MCF 10A (cell line): ENCODE results near the gene WASHC4. TPM values are rescaled to one million over a fixed set of nuclear protein-coding genes. Genes with fewer than 3 reads are reported as not detected.

ENCODE experiments used
- BruUV-seq: library from RNA; stranded (reverse); fragments of 400-500 nt; replicated peaks from 2 replicates; lab custom pipeline; 2021; lab: Mats Ljungman, UMichigan
- CTCF ChIA-PET: fragments of 300-600 bp; sonication (Branson Sonifier 250); formaldehyde crosslinking; extraction: SDS; loops from one replicate; lab custom pipeline; 2021; ENCODE audit warnings: antibody characterized with exemption, inconsistent platforms; lab: Yijun Ruan, JAX
- POLR2A ChIA-PET: fragments of 300-600, 350-650 bp; sonication (Branson Sonifier 250); formaldehyde crosslinking; extraction: SDS; loops from one replicate; lab custom pipeline; 2020; ENCODE audit warnings: antibody characterized with exemption, inconsistent platforms; lab: Yijun Ruan, JAX
- DNase-seq: peaks from one replicate; pipeline ENCODE4 v3.0.0-alpha.2; 2018; ENCODE audit not compliant: unreplicated experiment
- H3K27ac Mint-ChIP-seq: one replicate; pipeline ENCODE4 v1.8.0; 2022; ENCODE audit warnings: mild to moderate bottlenecking, low read depth, mixed read lengths; ENCODE audit not compliant: unreplicated experiment
- H3K27me3 Mint-ChIP-seq: one replicate; pipeline ENCODE4 v1.8.0; 2022; ENCODE audit warnings: mixed read lengths; ENCODE audit not compliant: insufficient read depth, unreplicated experiment
- H3K36me3 Mint-ChIP-seq: one replicate; pipeline ENCODE4 v1.8.0; 2022; ENCODE audit warnings: mild to moderate bottlenecking, moderate library complexity, mixed read lengths; ENCODE audit not compliant: insufficient read depth, unreplicated experiment
- H3K4me1 Mint-ChIP-seq: one replicate; pipeline ENCODE4 v1.8.0; 2022; ENCODE audit warnings: mixed read lengths; ENCODE audit not compliant: insufficient read depth, unreplicated experiment
- H3K4me3 Mint-ChIP-seq: one replicate; pipeline ENCODE4 v1.8.0; 2022; ENCODE audit warnings: mild to moderate bottlenecking, moderate library complexity, mixed read lengths; ENCODE audit not compliant: unreplicated experiment
- H3K9me3 Mint-ChIP-seq: one replicate; pipeline ENCODE4 v1.8.0; 2022; ENCODE audit warnings: mixed read lengths; ENCODE audit not compliant: unreplicated experiment
- intact Hi-C: fragments of 100-400 bp; cut with micrococcal nuclease; formaldehyde crosslinking; loops from 2 replicates; pipeline ENCODE4 v1.14.1; 2022
- total RNA-seq: library from RNA; stranded (reverse); gene quantifications from 2 replicates; pipeline ENCODE4 v1.2.3, GENCODE V29; 2022
- TF ChIP-seq, protein P1 (sequence below): fragments of 200-600 bp; IDR thresholded peaks from one replicate; pipeline ENCODE4 v1.8.0; 2022; ENCODE audit warnings: antibody characterized with exemption, mild to moderate bottlenecking; ENCODE audit not compliant: unreplicated experiment

WASHC4 gene
- total RNA-seq, 1 experiment from 2014 or later, result 44.5 TPM

GRCh38 chr12:105100998-105101397, 6.5 kb upstream of the WASHC4 start:
- Mint-ChIP-seq H3K4me3 (no peak overlapping the region), H3K27me3 (no peaks in the 10 kb centered on the region), H3K27ac (peak overlapping the region; percentile 85), H3K4me1 (peaks cover 12% of the 10 kb centered on the region), H3K9me3 (peaks cover 15% of the 10 kb centered on the region), H3K36me3 (no peaks in the 10 kb centered on the region)
- TF ChIP-seq, protein P1, sequence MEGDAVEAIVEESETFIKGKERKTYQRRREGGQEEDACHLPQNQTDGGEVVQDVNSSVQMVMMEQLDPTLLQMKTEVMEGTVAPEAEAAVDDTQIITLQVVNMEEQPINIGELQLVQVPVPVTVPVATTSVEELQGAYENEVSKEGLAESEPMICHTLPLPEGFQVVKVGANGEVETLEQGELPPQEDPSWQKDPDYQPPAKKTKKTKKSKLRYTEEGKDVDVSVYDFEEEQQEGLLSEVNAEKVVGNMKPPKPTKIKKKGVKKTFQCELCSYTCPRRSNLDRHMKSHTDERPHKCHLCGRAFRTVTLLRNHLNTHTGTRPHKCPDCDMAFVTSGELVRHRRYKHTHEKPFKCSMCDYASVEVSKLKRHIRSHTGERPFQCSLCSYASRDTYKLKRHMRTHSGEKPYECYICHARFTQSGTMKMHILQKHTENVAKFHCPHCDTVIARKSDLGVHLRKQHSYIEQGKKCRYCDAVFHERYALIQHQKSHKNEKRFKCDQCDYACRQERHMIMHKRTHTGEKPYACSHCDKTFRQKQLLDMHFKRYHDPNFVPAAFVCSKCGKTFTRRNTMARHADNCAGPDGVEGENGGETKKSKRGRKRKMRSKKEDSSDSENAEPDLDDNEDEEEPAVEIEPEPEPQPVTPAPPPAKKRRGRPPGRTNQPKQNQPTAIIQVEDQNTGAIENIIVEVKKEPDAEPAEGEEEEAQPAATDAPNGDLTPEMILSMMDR, result peak; percentile 24
- intact Hi-C loops, result loop anchor here (1.0 to 5.0 kb wide), 5 partner anchors 16 to 1224 kb away; partner anchors contain the start of genes ALDH1L2 and CHST11
- POLR2A ChIA-PET, result interaction anchor here (1.6 kb wide), 1 partner anchor 10 kb away, joined by 6 read pairs; no protein-coding TSS in a partner anchor
- no peak for DNase-seq
- CTCF ChIA-PET, result interaction anchor here (0.9 kb wide), 1 partner anchor 15 kb away, joined by 3 read pairs; no protein-coding TSS in a partner anchor
- no TSS peak for BruUV-seq

- H3K36me3 Mint-ChIP-seq, result peaks cover 3% of the 10 kb centered on the region
Observed at GRCh38 chr12:105102673-105103072, 4.9 kb upstream of the WASHC4 start.

GRCh38 chr12:105104762-105105161, 2.8 kb upstream of the WASHC4 start:
- TF ChIP-seq, protein P1, result no peak
- no TSS peak for BruUV-seq
- ChIA-PET POLR2A (interaction anchor here (4.0 to 6.8 kb wide), 2 partner anchors 13 to 22 kb away, joined by 47 to 94 read pairs; partner anchors contain the start of gene ALDH1L2), CTCF (interaction anchor here (0.6 to 0.7 kb wide), 2 partner anchors 576 to 730 kb away, joined by 3 to 5 read pairs; no protein-coding TSS in a partner anchor)
- H3K4me3 Mint-ChIP-seq, result no peak overlapping the region
- intact Hi-C loops, result loop anchor here (5.0 kb wide), 3 partner anchors 228 to 1227 kb away; partner anchors contain the start of genes C12orf75 and CHST11
- H3K27me3 Mint-ChIP-seq, result no peaks in the 10 kb centered on the region
- no peaks in the 10 kb centered on the region for H3K9me3 Mint-ChIP-seq
- H3K4me1 Mint-ChIP-seq, result peaks cover 27% of the 10 kb centered on the region
- peaks cover 5% of the 10 kb centered on the region for H3K36me3 Mint-ChIP-seq
- no peak for DNase-seq
- no peak overlapping the region for H3K27ac Mint-ChIP-seq

More at GRCh38 chr12:105102673-105103072, 4.9 kb upstream of the WASHC4 start:
- CTCF ChIA-PET, result interaction anchor here (0.6 to 1.2 kb wide), 4 partner anchors 11 to 948 kb away, joined by 3 to 6 read pairs (median 4); no protein-coding TSS in a partner anchor
- intact Hi-C loops, result loop anchor here (5.0 kb wide), 2 partner anchors 645 to 1225 kb away; partner anchors contain the start of gene CHST11
- Mint-ChIP-seq H3K27ac (no peak overlapping the region), H3K27me3 (no peaks in the 10 kb centered on the region), H3K4me1 (peaks cover 20% of the 10 kb centered on the region), H3K9me3 (peaks cover 7% of the 10 kb centered on the region), H3K4me3 (no peak overlapping the region)
- DNase-seq, result no peak
- no TSS peak for BruUV-seq
- TF ChIP-seq, protein P1, result no peak
- POLR2A ChIA-PET, result interaction anchor here (0.6 to 0.7 kb wide), 3 partner anchors 19 to 185 kb away, joined by 3 to 4 read pairs (median 3); no protein-coding TSS in a partner anchor

DNA sequence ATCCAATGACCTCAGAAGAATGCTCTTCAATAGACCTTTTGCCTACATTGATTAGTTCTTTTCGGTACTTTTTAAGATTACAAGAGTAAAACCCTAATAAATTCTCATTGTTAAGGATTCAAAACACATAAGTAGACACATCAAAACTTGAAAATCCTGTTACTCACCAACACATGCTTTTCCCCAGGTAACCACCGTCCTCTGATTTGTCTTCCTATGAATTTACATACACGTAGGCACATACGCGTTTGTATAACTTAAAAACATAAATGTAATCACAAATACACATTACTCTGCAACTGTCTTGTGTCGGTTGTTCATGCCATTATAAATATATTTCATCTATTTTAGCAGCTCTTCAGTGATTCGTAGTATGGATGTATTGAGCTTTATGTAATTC, 910 bp upstream of the WASHC4 start:
- peaks cover 6% of the 10 kb centered on the region for H3K36me3 Mint-ChIP-seq
- ChIA-PET CTCF (interaction anchor here (1.0 to 2.3 kb wide), 3 partner anchors 8 to 278 kb away, joined by 4 to 6 read pairs (median 4); no protein-coding TSS in a partner anchor), POLR2A (interaction anchor here (0.8 to 6.8 kb wide), 21 partner anchors 9 to 1141 kb away, joined by 3 to 94 read pairs (median 9); partner anchors contain the start of genes ALDH1L2 and TDG)
- peaks cover 20% of the 10 kb centered on the region for H3K4me1 Mint-ChIP-seq
- H3K4me3 Mint-ChIP-seq, result peak overlapping the region; percentile 96
- H3K27ac Mint-ChIP-seq, result peak overlapping the region; percentile 96
- intact Hi-C loops, result loop anchor here (5.0 kb wide), 1 partner anchor 226 kb away; the partner anchor contains the start of gene C12orf75
- DNase-seq, result no peak
- TF ChIP-seq, protein P1, result no peak
- H3K27me3 Mint-ChIP-seq, result no peaks in the 10 kb centered on the region
- no peaks in the 10 kb centered on the region for H3K9me3 Mint-ChIP-seq
- no TSS peak for BruUV-seq
